Upper lobe of left lung (tissue), 6 donors: ENCODE measurements around the gene TRIM65. TPM values are rescaled to one million over a fixed set of nuclear protein-coding genes. Genes with fewer than 3 reads are reported as not detected.
A peak's percentile ranks its signal among the peaks of the same experiment; 100 is the strongest.
"Not testable (repeated sequence)": the region's sequence is repeated elsewhere in the genome, so short reads cannot be mapped to it uniquely, and the experiment has no call there.

ENCODE experiments used
- ATAC-seq, 2 donors: fragments of 200-7000 bp; cut with Tn5 transposase; one replicate each; pipeline ENCODE4 v1.9.1; 2022; ENCODE audit warnings: mild to moderate bottlenecking in 2 of 2, moderate library complexity in 2 of 2; ENCODE audit not compliant: low FRiP score in 2 of 2
- DNase-seq, 2 donors: peaks; one replicate each; pipeline ENCODE4 v3.0.0-alpha.2; 2019 to 2020
- H3K27ac ChIP-seq, 4 donors: fragments of 200-600 bp; sonication (generic); one replicate each; pipeline ENCODE4 v1.5.1; 2016 to 2019
- H3K27me3 ChIP-seq, 4 donors: fragments of 200-600 bp; sonication (generic); one replicate each; pipeline ENCODE4 v1.5.1; 2017 to 2019
- H3K36me3 ChIP-seq, 4 donors: fragments of 200-600 bp; sonication (generic); one replicate each; pipeline ENCODE4 v1.5.1; 2016 to 2019
- H3K4me1 ChIP-seq, 4 donors: fragments of 200-600 bp; sonication (generic); one replicate each; pipeline ENCODE4 v1.5.1; 2018 to 2019
- H3K4me3 ChIP-seq, 4 donors: fragments of 200-600 bp; sonication (generic); one replicate each; pipeline ENCODE4 v1.5.1; 2017 to 2019; ENCODE audit warnings: mild to moderate bottlenecking in 2 of 4, moderate library complexity in 1 of 4
- H3K9me3 ChIP-seq, 4 donors: fragments of 200-600 bp; sonication (generic); one replicate each; pipeline ENCODE4 v1.5.1; 2018 to 2019
- CTCF ChIP-seq, 6 experiments: fragments of 450-650 bp in 4 of 6; fragments of 200-600 bp in 2 of 6; sonication (generic) in 2 of 6; IDR thresholded peaks; one replicate each; pipeline ENCODE4 v1.5.1; 2016 to 2019; ENCODE audit warnings: antibody characterized with exemption in 6 of 6
- EP300 ChIP-seq, 4 donors: sonication (generic); formaldehyde crosslinking; IDR thresholded peaks; one replicate each; pipeline ENCODE4 v1.5.1; 2017; ENCODE audit warnings: antibody characterized with exemption in 4 of 4, control low read depth in 2 of 4
- POLR2A ChIP-seq, 4 donors: fragments of 450-650 bp; IDR thresholded peaks; one replicate each; pipeline ENCODE4 v1.5.1; 2016 to 2017; ENCODE audit warnings: antibody characterized with exemption in 4 of 4, mild to moderate bottlenecking in 2 of 4
- POLR2AphosphoS5 ChIP-seq, 2 donors: sonication (generic); formaldehyde crosslinking; IDR thresholded peaks; one replicate each; pipeline ENCODE4 v1.5.1; 2017; ENCODE audit warnings: antibody characterized with exemption in 2 of 2
- WGBS, 2 donors: methylation state at CpG; one replicate each; pipeline ENCODE4 v1.1.5; 2017 to 2018; 5-methylcytosine and 5-hydroxymethylcytosine counted together
- total RNA-seq, 6 donors: library from RNA; depleted of rRNA in 4 of 6; stranded (reverse); fragments of >200 nt in 4 of 6; gene quantifications; one replicate each; pipeline versions ENCODE4 v1.1.0 to v1.2.1, GENCODE V29; 2016 to 2021
- donor health status: DM: no; HTN: no; CAD: no; lungs with moderate emphysema.
- donor health status: DM: no; HTN: yes; CAD: no; lungs with severe emphysema.

Gene TRIM65
- total RNA-seq, 6 donors from 2014 or later = 23.4 to 35.1 (median 28.2) TPM

GRCh38 chr17:75854881-75855309 lies 41.9 kb downstream of the TRIM65 start:
- H3K9me3 ChIP-seq = no peaks in the 10 kb centered on the region
- ATAC-seq (peak; percentile 5 to 40), DNase-seq (no peak)
- TF ChIP-seq POLR2A (IDR thresholded peaks at IDR 0.05) (no peak), POLR2AphosphoS5 (IDR thresholded peaks at IDR 0.05) (no peak), CTCF (IDR thresholded peaks at IDR 0.05) (no peak), EP300 (IDR thresholded peaks at IDR 0.05) (no peak)
- H3K27ac ChIP-seq = peak overlapping the region; percentile 98 to 100 (median 100)
- H3K27me3 ChIP-seq = no peaks in the 10 kb centered on the region
- peak overlapping the region; percentile 12 to 94 (median 83) for H3K4me3 ChIP-seq
- peaks cover 28 to 44% (median 36%) of the 10 kb centered on the region in 4 donors for H3K4me1 ChIP-seq
- WGBS, 2 donors = 1 to 2% methylated on average over 15 to 18 of the region's 19 CpGs
- H3K36me3 ChIP-seq = peaks cover 18 to 28% (median 23%) of the 10 kb centered on the region in 4 donors

- peaks cover 34 to 46% (median 39%) of the 10 kb centered on the region in 4 donors for H3K4me1 ChIP-seq
- no peaks in the 10 kb centered on the region for H3K9me3 ChIP-seq
- peaks cover 23 to 35% (median 29%) of the 10 kb centered on the region in 4 donors for H3K36me3 ChIP-seq
- peak in 2 of 4 donors; percentile 26 to 29 for TF ChIP-seq EP300 (IDR thresholded peaks at IDR 0.05)
- no peak for TF ChIP-seq CTCF (IDR thresholded peaks at IDR 0.05)
- TF ChIP-seq POLR2AphosphoS5 (IDR thresholded peaks at IDR 0.05) = peak; percentile 26 to 46
- no peak for TF ChIP-seq POLR2A (IDR thresholded peaks at IDR 0.05)
- H3K4me3 ChIP-seq = peak overlapping the region; percentile 12 to 94 (median 83)
- WGBS, 2 donors = 19 to 29% methylated on average over 7 of the region's 7 CpGs
- no peaks in the 10 kb centered on the region for H3K27me3 ChIP-seq
- peak overlapping the region; percentile 98 to 100 (median 100) for H3K27ac ChIP-seq
- DNase-seq = peak in 1 of 2 donors; percentile 66
- no peak for ATAC-seq
Measured at GRCh38 chr17:75854101-75854748, 42.5 kb downstream of the TRIM65 start.

- Histone ChIP-seq H3K9me3 (no peaks in the 10 kb centered on the region), H3K27ac (peak overlapping the region; percentile 7 to 100 (median 99)), H3K4me1 (peaks cover 38 to 46% (median 42%) of the 10 kb centered on the region in 4 donors), H3K4me3 (peak overlapping the region in 1 of 4 donors; percentile 94), H3K36me3 (peaks cover 23 to 43% (median 35%) of the 10 kb centered on the region in 4 donors), H3K27me3 (no peaks in the 10 kb centered on the region)
- DNase-seq = no peak
- TF ChIP-seq POLR2A (IDR thresholded peaks at IDR 0.05) = no peak
- TF ChIP-seq CTCF (IDR thresholded peaks at IDR 0.05) = no peak
- no peak for TF ChIP-seq POLR2AphosphoS5 (IDR thresholded peaks at IDR 0.05)
- TF ChIP-seq EP300 (IDR thresholded peaks at IDR 0.05) = no peak
- 80 to 81% methylated on average over 7 of the region's 7 CpGs for WGBS, 2 donors
- ATAC-seq = no peak
Measured at GRCh38 chr17:75853433-75853832, 43.3 kb downstream of the TRIM65 start.

- peaks cover 53 to 59% (median 53%) of the 10 kb centered on the region in 4 donors for H3K4me1 ChIP-seq
- peak overlapping the region in 2 of 4 donors; percentile 30 for H3K27ac ChIP-seq
- H3K4me3 ChIP-seq, DNase-seq, ATAC-seq, H3K9me3 ChIP-seq, H3K27me3 ChIP-seq: not testable (repeated sequence)
- peaks cover 39 to 61% (median 53%) of the 10 kb centered on the region in 4 donors for H3K36me3 ChIP-seq
- 93 to 94% methylated on average over 15 of the region's 15 CpGs for WGBS, 2 donors
Measured at GRCh38 chr17:75851693-75851991, 45.1 kb downstream of the TRIM65 start.

GRCh38 chr17:75850928-75851692 lies 45.6 kb downstream of the TRIM65 start:
- Histone ChIP-seq H3K4me3 (no peak overlapping the region), H3K27me3 (no peaks in the 10 kb centered on the region), H3K36me3 (peaks cover 41 to 66% (median 55%) of the 10 kb centered on the region in 4 donors), H3K9me3 (no peaks in the 10 kb centered on the region), H3K4me1 (peaks cover 53 to 59% (median 54%) of the 10 kb centered on the region in 4 donors), H3K27ac (peak overlapping the region in 2 of 4 donors; percentile 30)
- no peak for DNase-seq
- WGBS, 2 donors = 85 to 93% methylated on average over 12 of the region's 12 CpGs
- TF ChIP-seq CTCF (IDR thresholded peaks at IDR 0.05) (no peak), POLR2AphosphoS5 (IDR thresholded peaks at IDR 0.05) (no peak), POLR2A (IDR thresholded peaks at IDR 0.05) (no peak), EP300 (IDR thresholded peaks at IDR 0.05) (no peak)
- no peak for ATAC-seq
